ENCODE data around the gene HP1BP3.

Gene HP1BP3

DNA sequence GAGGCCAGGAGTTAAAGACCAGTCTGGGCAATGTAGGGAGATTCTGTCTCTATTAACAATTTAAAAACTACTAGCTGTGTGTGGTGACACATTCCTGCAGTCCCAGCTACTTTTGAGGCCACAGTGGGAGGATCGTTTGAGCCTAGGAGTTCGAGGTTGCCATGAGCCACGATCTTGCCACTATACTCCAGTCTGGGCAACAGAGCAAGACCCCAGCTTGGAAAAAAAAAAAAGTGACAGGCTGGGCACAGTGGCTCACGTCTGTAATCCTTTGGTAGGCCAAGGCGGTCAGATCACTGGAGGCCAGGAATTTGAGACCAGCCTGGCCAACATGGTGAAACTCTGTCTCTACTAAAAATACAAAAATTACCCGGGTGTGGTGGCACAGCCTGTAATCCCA is 26.8 kb downstream of the HP1BP3 start:
- Histone ChIP-seq H3K4me1 (no peaks in the 10 kb centered on the region), H3K27me3 (no peaks in the 10 kb centered on the region), H3K36me3 (peaks cover 43% of the 10 kb centered on the region), H3K9me3 (no peaks in the 10 kb centered on the region), H3K4me3 (ENCODE audit: low read depth, low read length) (no peak overlapping the region)
- DNase-seq = no peak
- TF ChIP-seq, protein P1, sequence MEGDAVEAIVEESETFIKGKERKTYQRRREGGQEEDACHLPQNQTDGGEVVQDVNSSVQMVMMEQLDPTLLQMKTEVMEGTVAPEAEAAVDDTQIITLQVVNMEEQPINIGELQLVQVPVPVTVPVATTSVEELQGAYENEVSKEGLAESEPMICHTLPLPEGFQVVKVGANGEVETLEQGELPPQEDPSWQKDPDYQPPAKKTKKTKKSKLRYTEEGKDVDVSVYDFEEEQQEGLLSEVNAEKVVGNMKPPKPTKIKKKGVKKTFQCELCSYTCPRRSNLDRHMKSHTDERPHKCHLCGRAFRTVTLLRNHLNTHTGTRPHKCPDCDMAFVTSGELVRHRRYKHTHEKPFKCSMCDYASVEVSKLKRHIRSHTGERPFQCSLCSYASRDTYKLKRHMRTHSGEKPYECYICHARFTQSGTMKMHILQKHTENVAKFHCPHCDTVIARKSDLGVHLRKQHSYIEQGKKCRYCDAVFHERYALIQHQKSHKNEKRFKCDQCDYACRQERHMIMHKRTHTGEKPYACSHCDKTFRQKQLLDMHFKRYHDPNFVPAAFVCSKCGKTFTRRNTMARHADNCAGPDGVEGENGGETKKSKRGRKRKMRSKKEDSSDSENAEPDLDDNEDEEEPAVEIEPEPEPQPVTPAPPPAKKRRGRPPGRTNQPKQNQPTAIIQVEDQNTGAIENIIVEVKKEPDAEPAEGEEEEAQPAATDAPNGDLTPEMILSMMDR (IDR thresholded peaks at IDR 0.05; ENCODE audit: low read depth, low read length) = no peak

DNA sequence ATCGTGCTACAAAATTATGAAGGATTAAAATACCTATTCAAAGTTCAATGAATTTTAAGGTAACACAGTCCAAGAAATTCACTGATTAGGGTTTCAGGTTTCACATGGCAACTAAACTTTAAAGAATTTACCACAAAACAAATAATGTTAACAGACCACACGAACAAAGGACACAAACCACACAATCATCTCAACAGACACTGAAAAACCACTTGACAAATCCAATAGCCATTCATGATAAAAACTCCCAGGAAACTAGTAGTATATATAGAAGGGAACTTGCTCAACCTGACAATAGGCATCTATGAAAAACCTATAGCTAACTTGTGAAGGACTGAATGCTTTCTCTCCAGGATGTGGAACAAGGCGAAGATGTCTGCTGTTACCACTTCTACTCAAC is 33.5 kb downstream of the HP1BP3 start:
- no peaks in the 10 kb centered on the region for H3K27me3 ChIP-seq
- peaks cover 15% of the 10 kb centered on the region for H3K36me3 ChIP-seq
- no peaks in the 10 kb centered on the region for H3K4me1 ChIP-seq
- no peaks in the 10 kb centered on the region for H3K9me3 ChIP-seq
- TF ChIP-seq, protein P1 (IDR thresholded peaks at IDR 0.05; ENCODE audit: low read depth, low read length) = no peak
- no peak for DNase-seq
- no peak overlapping the region for H3K4me3 ChIP-seq (ENCODE audit: low read depth, low read length)

- peaks cover 15% of the 10 kb centered on the region for H3K36me3 ChIP-seq
- DNase-seq = no peak
Observed at GRCh38 chr1:20751462-20751990, 35.6 kb downstream of the HP1BP3 start.

DNA sequence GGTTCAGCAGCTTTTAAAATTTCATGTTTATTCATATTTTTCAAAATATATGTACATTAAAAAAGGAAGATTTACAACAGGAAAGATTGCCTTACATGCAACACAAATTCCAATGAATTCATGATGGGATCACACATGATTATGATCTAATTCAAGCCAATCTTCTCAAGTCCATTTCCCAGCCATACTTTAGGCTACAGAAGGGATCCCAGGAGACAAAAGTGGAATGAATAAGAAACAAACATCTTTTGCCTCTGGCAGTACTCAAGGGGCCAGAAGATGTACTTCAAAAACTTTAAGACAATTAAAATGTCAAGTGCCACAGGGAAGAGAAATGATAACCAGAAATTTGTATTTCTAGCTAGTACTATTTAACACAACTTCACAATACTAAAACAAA is 44.4 kb downstream of the HP1BP3 start:
- Histone ChIP-seq H3K9me3 (no peaks in the 10 kb centered on the region), H3K4me3 (ENCODE audit: low read depth, low read length) (no peak overlapping the region), H3K4me1 (no peaks in the 10 kb centered on the region), H3K36me3 (peaks cover 40% of the 10 kb centered on the region), H3K27me3 (no peaks in the 10 kb centered on the region)
- TF ChIP-seq, protein P1 (IDR thresholded peaks at IDR 0.05; ENCODE audit: low read depth, low read length) = no peak
- no peak for DNase-seq

More at GRCh38 chr1:20751462-20751990, 35.6 kb downstream of the HP1BP3 start:
- H3K4me1 ChIP-seq = no peaks in the 10 kb centered on the region
- TF ChIP-seq, protein P1 (IDR thresholded peaks at IDR 0.05; ENCODE audit: low read depth, low read length) = no peak
- H3K9me3 ChIP-seq = no peaks in the 10 kb centered on the region
- no peaks in the 10 kb centered on the region for H3K27me3 ChIP-seq
- no peak overlapping the region for H3K4me3 ChIP-seq (ENCODE audit: low read depth, low read length)

DNA sequence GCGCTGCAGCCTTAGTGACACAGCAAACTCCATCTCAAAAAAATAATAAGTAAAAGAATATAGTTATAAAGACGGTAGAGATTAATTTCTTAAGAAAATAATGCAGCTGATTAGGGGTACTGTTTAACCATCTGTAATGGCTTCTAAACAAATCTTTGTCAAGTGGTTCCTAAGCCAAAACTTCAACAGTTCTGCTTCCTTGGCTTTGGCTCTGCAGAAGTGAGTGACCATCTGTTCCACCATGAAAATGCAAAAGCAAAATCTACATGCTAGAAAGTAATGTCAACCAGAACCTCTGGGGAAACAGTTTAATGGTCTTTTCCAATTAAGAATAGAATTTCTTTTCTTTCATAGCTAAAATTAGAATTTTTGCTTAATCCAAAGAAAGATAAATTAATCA is 46.3 kb downstream of the HP1BP3 start:
- TF ChIP-seq, protein P1 (IDR thresholded peaks at IDR 0.05; ENCODE audit: low read depth, low read length) = no peak
- no peak overlapping the region for H3K4me3 ChIP-seq (ENCODE audit: low read depth, low read length)
- H3K9me3 ChIP-seq = no peaks in the 10 kb centered on the region
- peaks cover 29% of the 10 kb centered on the region for H3K36me3 ChIP-seq
- H3K27me3 ChIP-seq = no peaks in the 10 kb centered on the region
- no peak for DNase-seq
- no peaks in the 10 kb centered on the region for H3K4me1 ChIP-seq

GRCh38 chr1:20739225-20739624 is 47.9 kb downstream of the HP1BP3 start:
- no peaks in the 10 kb centered on the region for H3K27me3 ChIP-seq
- TF ChIP-seq, protein P1 (IDR thresholded peaks at IDR 0.05; ENCODE audit: low read depth, low read length) = no peak
- H3K4me3 ChIP-seq (ENCODE audit: low read depth, low read length) = no peak overlapping the region
- H3K4me1 ChIP-seq = no peaks in the 10 kb centered on the region
- DNase-seq = no peak
- H3K36me3 ChIP-seq = peaks cover 17% of the 10 kb centered on the region
- no peaks in the 10 kb centered on the region for H3K9me3 ChIP-seq

Measured in BE2C (cell line).